OCI-LY7 (cell line): ENCODE data around the gene SMURF1.

Source experiments
- CTCF ChIP-seq: fragments of 200-600 bp; sonication (generic); conservative IDR thresholded peaks from 2 replicates; pipeline ENCODE4 v1.5.1; 2014; ENCODE audit warnings: mild to moderate bottlenecking, antibody characterized with exemption, low read length, moderate library complexity, mixed read lengths
- EZH2phosphoT487 ChIP-seq: fragments of 200-600 bp; sonication (generic); IDR thresholded peaks from 2 replicates; pipeline ENCODE4 v1.6.1; 2018; ENCODE audit warnings: low read depth, borderline replicate concordance, mild to moderate bottlenecking, mixed run types, antibody characterized with exemption, low read length, moderate library complexity, mixed read lengths

- TF ChIP-seq CTCF (no peak), EZH2phosphoT487 (no peak)
These were observed 114.2 kb downstream of the SMURF1 start for GRCh38 chr7:99029466-99030435.
